Measurements from ENCODE around the gene C9orf78.
"Not testable (repeated sequence)": the region's sequence is repeated elsewhere in the genome, so short reads cannot be mapped to it uniquely, and the experiment has no call there.

Gene C9orf78

GRCh38 chr9:129798973-129799372 lies 36.1 kb downstream of the C9orf78 start:
- Histone ChIP-seq H3K4me3 (ENCODE audit: low read length) (no peak overlapping the region), H3K9ac (ENCODE audit: low read length) (no peak overlapping the region)
- DNase-seq (ENCODE audit: low read depth), result no peak

DNA sequence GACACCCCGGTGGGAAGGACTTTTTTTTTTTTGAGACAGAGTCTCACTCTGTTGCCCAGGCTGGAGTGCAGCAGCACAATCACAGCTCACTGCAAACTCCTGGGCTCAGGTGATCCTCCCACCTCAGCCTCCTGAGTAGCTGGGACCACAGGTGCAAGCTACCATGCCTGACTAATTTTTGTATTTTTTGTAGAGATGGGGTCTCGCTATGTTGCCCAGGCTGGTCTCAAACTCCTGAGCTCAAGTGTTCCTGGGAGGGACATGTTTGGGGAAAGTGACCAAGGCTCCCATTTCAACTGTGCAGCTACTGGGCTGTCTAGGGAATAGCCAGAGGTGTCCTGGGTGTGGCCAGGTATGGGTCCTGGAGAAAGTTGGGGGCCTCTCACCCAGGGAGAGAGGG lies 39.0 kb downstream of the C9orf78 start:
- not testable (repeated sequence) for DNase-seq (ENCODE audit: low read depth); H3K9me3 ChIP-seq (ENCODE audit: control insufficient read depth, low read length); H3K4me1 ChIP-seq (ENCODE audit: control insufficient read depth, insufficient read depth, low read length); H3K36me3 ChIP-seq (ENCODE audit: control insufficient read depth, insufficient read depth, low read length, severe bottlenecking); H3K9ac ChIP-seq (ENCODE audit: low read length); H3K4me3 ChIP-seq (ENCODE audit: low read length)
- peaks cover 33% of the 10 kb centered on the region for H3K27me3 ChIP-seq (replicated peaks; ENCODE audit: control insufficient read depth, insufficient read depth, low read length)

More at GRCh38 chr9:129798973-129799372, 36.1 kb downstream of the C9orf78 start:
- Histone ChIP-seq H3K4me1 (ENCODE audit: control insufficient read depth, insufficient read depth, low read length) (peaks cover 4% of the 10 kb centered on the region), H3K36me3 (ENCODE audit: control insufficient read depth, insufficient read depth, low read length, severe bottlenecking) (no peaks in the 10 kb centered on the region), H3K27me3 (replicated peaks; ENCODE audit: control insufficient read depth, insufficient read depth, low read length) (peaks cover 24% of the 10 kb centered on the region), H3K9me3 (ENCODE audit: control insufficient read depth, low read length) (no peaks in the 10 kb centered on the region)

- no peaks in the 10 kb centered on the region for H3K36me3 ChIP-seq (ENCODE audit: control insufficient read depth, insufficient read depth, low read length, severe bottlenecking)
Measured at GRCh38 chr9:129794549-129794948, 40.5 kb downstream of the C9orf78 start.

GRCh38 chr9:129786481-129786880 lies 48.6 kb downstream of the C9orf78 start:
- Histone ChIP-seq H3K4me3 (ENCODE audit: low read length) (no peak overlapping the region), H3K9me3 (ENCODE audit: control insufficient read depth, low read length) (no peaks in the 10 kb centered on the region), H3K36me3 (ENCODE audit: control insufficient read depth, insufficient read depth, low read length, severe bottlenecking) (no peaks in the 10 kb centered on the region), H3K4me1 (ENCODE audit: control insufficient read depth, insufficient read depth, low read length) (peaks cover 20% of the 10 kb centered on the region), H3K9ac (ENCODE audit: low read length) (no peak overlapping the region), H3K27me3 (replicated peaks; ENCODE audit: control insufficient read depth, insufficient read depth, low read length) (no peaks in the 10 kb centered on the region)
- DNase-seq (ENCODE audit: low read depth), result no peak

More at GRCh38 chr9:129794549-129794948, 40.5 kb downstream of the C9orf78 start:
- no peaks in the 10 kb centered on the region for H3K9me3 ChIP-seq (ENCODE audit: control insufficient read depth, low read length)
- H3K4me1 ChIP-seq (ENCODE audit: control insufficient read depth, insufficient read depth, low read length), result no peaks in the 10 kb centered on the region
- no peak for DNase-seq (ENCODE audit: low read depth)
- no peak overlapping the region for H3K9ac ChIP-seq (ENCODE audit: low read length)
- H3K27me3 ChIP-seq (replicated peaks; ENCODE audit: control insufficient read depth, insufficient read depth, low read length), result peaks cover 33% of the 10 kb centered on the region
- H3K4me3 ChIP-seq (ENCODE audit: low read length), result no peak overlapping the region

- H3K27me3 ChIP-seq (replicated peaks; ENCODE audit: control insufficient read depth, insufficient read depth, low read length), result no peaks in the 10 kb centered on the region
- H3K36me3 ChIP-seq (ENCODE audit: control insufficient read depth, insufficient read depth, low read length, severe bottlenecking), result no peaks in the 10 kb centered on the region
- no peak overlapping the region for H3K9ac ChIP-seq (ENCODE audit: low read length)
- no peaks in the 10 kb centered on the region for H3K9me3 ChIP-seq (ENCODE audit: control insufficient read depth, low read length)
- DNase-seq (ENCODE audit: low read depth), result no peak
- peaks cover 20% of the 10 kb centered on the region for H3K4me1 ChIP-seq (ENCODE audit: control insufficient read depth, insufficient read depth, low read length)
- no peak overlapping the region for H3K4me3 ChIP-seq (ENCODE audit: low read length)
Measured at GRCh38 chr9:129785866-129786265, 49.2 kb downstream of the C9orf78 start.

DNA sequence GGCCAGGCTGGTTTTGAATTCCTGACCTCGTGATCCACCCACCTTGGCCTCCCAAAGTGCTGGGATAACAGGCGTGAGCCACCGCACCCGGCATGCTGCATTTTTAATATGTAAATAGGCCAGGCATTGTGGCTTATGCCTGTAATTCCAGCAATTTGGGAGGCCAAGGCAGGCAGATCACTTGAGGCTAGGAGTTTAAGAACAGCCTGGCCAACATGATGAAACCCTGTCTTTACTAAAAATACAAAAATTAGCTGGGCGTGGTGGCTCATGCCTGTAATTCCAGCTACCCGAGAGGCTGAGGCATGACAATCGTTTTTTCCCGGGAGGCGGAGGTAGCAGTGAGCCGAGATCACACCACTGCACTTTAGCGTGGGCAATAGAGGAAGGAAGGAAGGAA lies 50.1 kb downstream of the C9orf78 start:
- not testable (repeated sequence) for H3K9ac ChIP-seq (ENCODE audit: low read length); H3K36me3 ChIP-seq (ENCODE audit: control insufficient read depth, insufficient read depth, low read length, severe bottlenecking); H3K4me3 ChIP-seq (ENCODE audit: low read length); H3K27me3 ChIP-seq (replicated peaks; ENCODE audit: control insufficient read depth, insufficient read depth, low read length); H3K9me3 ChIP-seq (ENCODE audit: control insufficient read depth, low read length); DNase-seq (ENCODE audit: low read depth)
- H3K4me1 ChIP-seq (ENCODE audit: control insufficient read depth, insufficient read depth, low read length), result peaks cover 20% of the 10 kb centered on the region

- Histone ChIP-seq H3K36me3 (ENCODE audit: control insufficient read depth, insufficient read depth, low read length, severe bottlenecking) (no peaks in the 10 kb centered on the region), H3K4me3 (ENCODE audit: low read length) (no peak overlapping the region), H3K9ac (ENCODE audit: low read length) (peak overlapping the region; percentile 34), H3K9me3 (ENCODE audit: control insufficient read depth, low read length) (no peaks in the 10 kb centered on the region), H3K4me1 (ENCODE audit: control insufficient read depth, insufficient read depth, low read length) (peaks cover 20% of the 10 kb centered on the region), H3K27me3 (replicated peaks; ENCODE audit: control insufficient read depth, insufficient read depth, low read length) (no peaks in the 10 kb centered on the region)
- DNase-seq (ENCODE audit: low read depth), result peak; percentile 93
Measured at GRCh38 chr9:129783516-129784361, 51.3 kb downstream of the C9orf78 start.

DNA sequence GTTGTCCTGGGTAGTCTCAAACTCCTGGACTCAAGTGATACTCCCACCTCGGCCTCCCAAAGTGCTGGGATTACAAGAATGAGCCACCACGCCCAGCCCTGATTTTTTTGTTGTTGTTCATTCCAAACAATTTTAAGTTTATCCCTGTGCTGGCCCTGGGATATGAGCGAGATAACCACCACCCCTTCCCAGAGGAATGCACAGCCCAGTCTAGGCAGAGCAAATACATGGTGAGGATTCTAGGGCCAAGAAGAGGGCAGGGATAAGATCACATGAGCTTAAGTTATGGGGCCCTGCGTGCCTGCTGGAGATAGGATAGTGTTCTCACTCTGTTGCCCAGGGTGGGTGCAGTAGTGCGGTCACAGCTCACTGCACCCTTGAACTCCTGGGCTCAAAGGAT lies 53.1 kb downstream of the C9orf78 start:
- no peaks in the 10 kb centered on the region for H3K27me3 ChIP-seq (replicated peaks; ENCODE audit: control insufficient read depth, insufficient read depth, low read length)

GRCh38 chr9:129781131-129781530 lies 53.9 kb downstream of the C9orf78 start:
- DNase-seq (ENCODE audit: low read depth), result no peak
- Histone ChIP-seq H3K4me3 (ENCODE audit: low read length) (no peak overlapping the region), H3K9ac (ENCODE audit: low read length) (no peak overlapping the region), H3K9me3 (ENCODE audit: control insufficient read depth, low read length) (no peaks in the 10 kb centered on the region), H3K36me3 (ENCODE audit: control insufficient read depth, insufficient read depth, low read length, severe bottlenecking) (no peaks in the 10 kb centered on the region), H3K27me3 (replicated peaks; ENCODE audit: control insufficient read depth, insufficient read depth, low read length) (no peaks in the 10 kb centered on the region), H3K4me1 (ENCODE audit: control insufficient read depth, insufficient read depth, low read length) (peaks cover 36% of the 10 kb centered on the region)

More for the DNA sequence above, 53.1 kb downstream of the C9orf78 start:
- Histone ChIP-seq H3K9ac (ENCODE audit: low read length) (peak overlapping the region; percentile 46), H3K36me3 (ENCODE audit: control insufficient read depth, insufficient read depth, low read length, severe bottlenecking) (no peaks in the 10 kb centered on the region), H3K4me1 (ENCODE audit: control insufficient read depth, insufficient read depth, low read length) (peaks cover 27% of the 10 kb centered on the region), H3K9me3 (ENCODE audit: control insufficient read depth, low read length) (no peaks in the 10 kb centered on the region), H3K4me3 (ENCODE audit: low read length) (no peak overlapping the region)
- DNase-seq (ENCODE audit: low read depth), result peak; percentile 42

DNA sequence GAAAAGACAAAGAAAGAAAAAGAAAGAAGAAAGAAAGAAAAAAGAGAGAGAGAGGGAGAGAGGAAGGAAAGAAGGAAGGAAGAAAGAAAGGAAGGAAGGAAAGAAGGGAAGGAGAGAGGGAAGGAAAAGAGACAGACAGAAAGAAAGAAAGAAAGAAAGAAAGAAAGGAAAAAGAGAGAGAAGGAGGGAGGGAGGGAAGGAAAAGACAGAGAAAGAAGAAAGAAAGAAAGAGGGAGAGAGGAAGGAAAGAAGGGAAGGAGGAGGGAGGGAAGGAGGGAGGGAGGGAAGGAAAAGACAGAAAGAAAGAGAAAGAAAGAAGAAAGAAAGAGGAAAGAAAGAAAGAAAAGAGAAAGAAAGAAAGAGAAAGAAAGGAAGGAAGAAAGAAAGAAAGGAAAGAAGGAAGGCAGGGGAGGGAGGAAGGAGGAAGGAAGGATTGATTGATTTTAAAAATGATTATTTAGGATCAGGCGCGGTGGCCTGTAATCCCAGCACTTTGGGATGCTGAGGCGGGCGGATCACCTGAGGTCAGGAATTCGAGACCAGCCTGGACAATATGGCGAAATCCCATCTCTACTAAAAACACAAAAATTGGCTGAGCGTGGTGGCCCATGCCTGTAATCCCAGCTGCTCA lies 55.4 kb downstream of the C9orf78 start:
- no peak overlapping the region for H3K9ac ChIP-seq (ENCODE audit: low read length)
- H3K4me3 ChIP-seq (ENCODE audit: low read length), result no peak overlapping the region
- no peak for DNase-seq (ENCODE audit: low read depth)
- H3K9me3 ChIP-seq (ENCODE audit: control insufficient read depth, low read length), result no peaks in the 10 kb centered on the region
- no peaks in the 10 kb centered on the region for H3K27me3 ChIP-seq (replicated peaks; ENCODE audit: control insufficient read depth, insufficient read depth, low read length)
- H3K36me3 ChIP-seq (ENCODE audit: control insufficient read depth, insufficient read depth, low read length, severe bottlenecking), result no peaks in the 10 kb centered on the region
- H3K4me1 ChIP-seq (ENCODE audit: control insufficient read depth, insufficient read depth, low read length), result peaks cover 33% of the 10 kb centered on the region

GRCh38 chr9:129778469-129778868 lies 56.6 kb downstream of the C9orf78 start:
- no peaks in the 10 kb centered on the region for H3K9me3 ChIP-seq (ENCODE audit: control insufficient read depth, low read length)
- peaks cover 36% of the 10 kb centered on the region for H3K4me1 ChIP-seq (ENCODE audit: control insufficient read depth, insufficient read depth, low read length)
- DNase-seq (ENCODE audit: low read depth), result no peak
- no peak overlapping the region for H3K9ac ChIP-seq (ENCODE audit: low read length)
- H3K36me3 ChIP-seq (ENCODE audit: control insufficient read depth, insufficient read depth, low read length, severe bottlenecking), result no peaks in the 10 kb centered on the region
- H3K4me3 ChIP-seq (ENCODE audit: low read length), result no peak overlapping the region
- H3K27me3 ChIP-seq (replicated peaks; ENCODE audit: control insufficient read depth, insufficient read depth, low read length), result no peaks in the 10 kb centered on the region

All from adipocyte (in vitro differentiated cells).